HG03442 (cell line): ENCODE data around the gene CACNA2D3.

Source experiments
- ATAC-seq: cut with Tn5 transposase; IDR thresholded peaks from one replicate; pipeline ENCODE4 v1.9.1; 2021; ENCODE audit warnings: mild to moderate bottlenecking, moderate library complexity; ENCODE audit not compliant: unreplicated experiment

CACNA2D3 gene

DNA sequence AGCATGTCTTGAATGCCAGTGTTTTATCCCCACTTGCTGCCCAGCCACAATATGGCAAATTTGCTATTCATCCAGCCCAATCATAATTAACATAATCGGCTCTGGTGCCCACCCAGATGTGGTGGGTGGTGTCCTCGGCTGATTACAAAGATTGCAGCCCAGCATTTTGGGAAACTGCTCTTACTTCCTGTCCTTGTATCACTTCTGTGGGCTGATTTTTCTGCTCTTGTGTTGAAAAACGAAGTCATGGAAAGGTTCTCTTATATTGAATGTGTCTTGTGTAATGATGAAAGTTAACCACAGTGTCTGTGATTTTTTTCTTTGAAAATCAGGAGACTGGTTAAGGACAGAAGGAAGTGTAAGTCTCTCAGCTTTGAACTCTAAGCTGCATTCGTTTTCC, 141.7 kb downstream of the CACNA2D3 start:
- no peak for ATAC-seq

DNA sequence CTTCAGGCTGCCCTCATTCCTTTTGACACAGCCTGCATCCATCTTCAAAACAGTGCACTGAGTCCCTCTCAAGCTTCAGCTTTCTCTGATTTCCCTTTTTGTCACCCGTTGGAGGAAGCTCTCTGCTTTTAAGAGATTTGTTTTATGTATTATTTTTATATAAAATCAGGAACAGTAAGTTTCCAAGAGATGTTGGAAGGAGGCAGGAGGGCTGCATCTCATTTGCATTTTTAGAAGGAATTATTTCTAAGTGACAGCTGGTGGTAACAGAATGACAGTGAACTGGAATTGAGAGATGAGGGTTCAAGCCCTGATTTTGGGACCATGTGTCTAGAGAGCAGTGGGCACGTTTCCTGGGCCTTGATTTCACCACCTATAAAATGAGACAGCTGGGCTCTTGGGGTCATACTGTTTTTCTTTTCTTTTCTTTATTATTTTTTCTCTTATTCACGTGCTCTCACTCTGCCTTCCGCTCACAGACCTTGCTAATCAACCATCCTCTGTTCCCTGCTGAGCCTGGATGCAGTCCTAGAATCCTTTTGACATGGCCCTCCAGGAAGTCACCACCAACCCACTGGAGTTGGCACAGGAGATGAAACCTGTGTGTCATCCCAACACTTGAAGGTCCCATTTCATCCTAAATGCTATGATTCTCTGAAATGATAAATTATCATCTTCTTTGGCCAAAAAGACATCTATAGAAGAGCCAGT, 148.6 kb downstream of the CACNA2D3 start:
- no peak for ATAC-seq

- ATAC-seq: no peak
Observed at GRCh38 chr3:54273791-54274190, 151.4 kb downstream of the CACNA2D3 start.

- ATAC-seq: no peak
Observed at GRCh38 chr3:54274607-54275006, 152.3 kb downstream of the CACNA2D3 start.

- no peak for ATAC-seq
Observed at GRCh38 chr3:54279005-54279583, 156.7 kb downstream of the CACNA2D3 start.

GRCh38 chr3:54283470-54283869, 161.1 kb downstream of the CACNA2D3 start:
- ATAC-seq: no peak

DNA sequence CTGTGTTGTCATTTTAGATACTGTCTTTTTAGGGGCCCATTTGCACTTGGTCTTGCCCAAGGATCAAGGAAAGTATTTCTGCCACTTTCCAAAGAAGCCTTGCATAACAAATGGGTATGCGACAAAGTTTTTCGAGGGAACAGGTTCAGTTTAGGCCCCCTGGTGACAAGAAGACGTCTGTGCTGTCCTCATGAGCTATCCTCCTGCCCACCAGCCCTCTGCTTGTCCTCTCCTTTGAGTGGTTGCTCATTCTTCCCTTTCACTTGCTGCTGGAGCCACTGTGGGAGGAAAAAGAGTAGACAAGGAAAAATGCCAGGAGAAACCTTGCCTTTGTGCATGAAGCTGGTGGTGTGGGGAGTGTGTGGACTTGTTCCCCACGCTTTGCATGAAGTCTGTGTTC, 171.9 kb downstream of the CACNA2D3 start:
- no peak for ATAC-seq

DNA sequence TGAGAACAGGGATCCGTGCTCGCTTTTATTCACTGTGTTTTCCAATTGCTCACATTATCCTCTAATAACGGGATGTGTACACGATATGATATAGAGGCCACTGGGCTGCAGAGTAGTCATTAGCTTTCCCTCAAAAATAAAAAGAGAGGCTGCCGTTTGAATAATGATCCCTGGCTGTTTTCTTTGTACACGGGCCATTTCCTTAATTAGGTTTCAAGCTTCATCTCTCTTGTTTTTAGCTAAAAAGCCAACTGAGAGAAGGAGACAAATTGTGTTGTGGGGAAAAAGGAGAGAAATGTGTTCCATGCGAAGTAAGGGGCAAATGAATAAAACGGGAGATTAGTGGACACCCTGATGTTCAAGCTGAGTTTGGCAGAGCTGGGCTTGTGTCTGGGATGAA, 174.2 kb downstream of the CACNA2D3 start:
- ATAC-seq: no peak

- ATAC-seq: no peak
Observed at GRCh38 chr3:54299169-54299935, 177.0 kb downstream of the CACNA2D3 start.

DNA sequence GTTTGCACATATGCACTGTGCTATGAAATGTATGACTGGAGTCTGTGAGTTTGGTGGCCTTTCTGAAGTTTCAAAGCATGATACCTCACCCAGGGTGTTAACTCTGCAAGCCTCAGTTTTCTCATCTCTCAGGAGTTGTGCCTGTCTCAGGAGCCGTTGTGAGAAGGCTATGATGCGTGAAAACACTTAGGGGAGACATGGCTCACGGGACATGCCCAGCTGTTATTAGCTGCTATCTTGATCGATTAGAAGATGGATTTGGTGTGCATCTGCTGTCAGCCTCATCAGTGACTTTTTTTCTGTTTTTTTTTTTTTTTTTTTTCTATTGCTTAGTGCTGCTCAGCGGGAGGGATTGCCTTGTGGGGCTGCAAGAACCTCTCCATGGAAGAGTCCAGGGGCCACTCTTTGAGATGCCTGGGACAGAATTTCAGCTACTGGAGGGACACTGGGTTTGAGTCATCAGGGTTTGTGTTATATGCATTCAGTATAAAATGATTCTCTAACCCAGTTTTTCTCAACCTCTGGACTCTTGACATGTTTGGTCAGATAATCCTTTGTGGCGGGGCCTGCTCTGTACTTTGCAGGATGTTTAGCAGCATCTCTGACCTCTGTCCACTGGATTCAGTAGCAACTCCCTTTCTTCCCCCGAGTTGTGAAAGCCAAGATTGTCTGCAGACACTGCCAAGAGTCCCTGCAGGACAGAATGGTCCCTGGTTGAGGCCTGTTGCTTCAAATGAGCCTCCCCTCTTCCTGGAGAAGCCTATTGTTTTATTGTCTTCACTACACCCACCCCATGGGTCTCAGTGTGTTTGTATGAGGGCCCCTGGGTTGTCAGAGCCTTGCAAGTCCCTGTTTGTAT, 181.4 kb downstream of the CACNA2D3 start:
- no peak for ATAC-seq

GRCh38 chr3:54304877-54305276, 182.5 kb downstream of the CACNA2D3 start:
- no peak for ATAC-seq

GRCh38 chr3:54305409-54306099, 183.2 kb downstream of the CACNA2D3 start:
- no peak for ATAC-seq

DNA sequence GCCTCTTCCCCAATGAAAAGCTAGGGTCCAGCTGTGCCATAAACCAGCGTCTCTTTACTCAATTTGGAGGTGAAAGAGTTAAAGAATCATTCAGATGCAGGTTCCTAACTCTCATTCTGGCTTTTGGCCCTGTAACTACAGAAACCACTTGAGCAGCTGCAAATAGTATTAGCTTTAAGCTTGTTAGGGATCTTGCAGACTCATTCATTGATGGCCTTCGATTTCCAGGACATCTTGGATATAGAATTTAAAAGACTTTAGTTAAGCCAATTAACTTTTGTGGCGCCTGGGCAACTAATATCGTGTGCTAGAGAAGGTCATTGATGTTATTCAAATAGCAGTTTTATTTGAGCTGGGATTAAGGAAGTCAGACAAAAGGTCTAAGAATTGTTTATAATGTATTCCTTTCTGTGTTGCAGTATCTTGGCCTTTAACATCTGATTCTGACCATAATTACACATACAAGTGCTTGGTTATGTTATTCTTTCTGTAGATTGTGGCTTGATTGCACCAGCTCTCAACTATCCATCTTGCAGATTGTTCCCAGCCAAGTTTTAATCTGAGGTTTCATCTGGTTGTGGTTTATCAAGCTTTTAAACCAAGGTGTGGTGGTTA, 185.3 kb downstream of the CACNA2D3 start:
- no peak for ATAC-seq

- no peak for ATAC-seq
Observed at GRCh38 chr3:54309601-54310000, 187.2 kb downstream of the CACNA2D3 start.

- no peak for ATAC-seq
Observed at GRCh38 chr3:54311211-54311747, 188.9 kb downstream of the CACNA2D3 start.

DNA sequence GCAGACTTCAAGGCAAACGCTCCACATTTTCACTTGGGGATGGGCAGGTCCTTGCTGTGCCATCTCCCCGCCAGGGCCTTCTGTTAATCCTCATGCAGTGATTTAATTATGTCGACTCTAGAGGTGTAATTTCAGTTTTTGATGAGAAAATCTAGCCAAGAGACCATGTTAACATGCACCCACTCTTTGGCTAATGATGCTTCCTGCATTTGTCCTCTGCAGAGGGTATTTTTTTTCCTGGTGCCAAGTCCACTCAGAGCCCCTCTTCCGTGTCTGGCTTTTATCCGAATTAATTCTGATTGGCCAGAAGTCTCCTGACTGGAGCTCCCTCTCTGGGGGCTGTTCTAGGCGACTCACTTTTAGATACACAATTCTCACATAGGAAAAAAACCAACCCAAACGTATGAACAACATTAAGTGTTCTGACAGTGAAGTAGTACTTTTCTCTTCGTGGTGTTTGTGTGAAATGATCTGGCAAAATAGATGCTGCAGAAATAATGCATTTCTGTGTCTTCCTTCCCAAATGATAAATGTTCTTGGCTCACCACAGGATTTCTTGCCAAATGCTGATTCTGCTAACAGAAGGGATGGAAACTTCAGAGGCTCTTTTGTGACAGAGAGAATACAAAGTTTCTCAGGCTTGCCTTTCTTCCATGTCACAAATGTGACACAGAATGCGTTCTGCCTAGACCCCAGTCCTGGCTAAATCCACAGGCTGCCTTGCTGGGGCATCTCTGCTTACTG, 190.0 kb downstream of the CACNA2D3 start:
- ATAC-seq: no peak

DNA sequence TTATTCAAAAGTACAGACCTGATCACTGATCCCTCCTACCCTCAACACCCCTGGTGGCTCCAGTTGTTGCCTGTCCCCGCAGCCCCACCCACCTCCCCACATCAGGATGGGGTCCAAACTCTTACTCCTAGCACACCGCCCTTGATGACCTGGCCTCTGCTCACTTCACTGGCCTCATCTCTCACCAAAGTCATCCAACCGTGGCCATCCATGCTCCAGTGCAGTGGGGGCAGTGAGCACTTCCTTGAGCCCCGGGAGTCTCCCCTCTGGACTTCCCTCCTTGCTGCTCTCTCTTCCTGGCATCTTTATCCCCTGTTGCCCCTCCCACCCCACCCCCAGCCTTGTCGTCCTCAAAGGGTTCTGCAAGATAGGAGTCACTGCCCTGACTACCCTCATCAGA, 191.1 kb downstream of the CACNA2D3 start:
- no peak for ATAC-seq

GRCh38 chr3:54321520-54321919, 199.2 kb downstream of the CACNA2D3 start:
- no peak for ATAC-seq

- no peak for ATAC-seq
Observed at GRCh38 chr3:54322354-54322753, 200.0 kb downstream of the CACNA2D3 start.
